GM12878 (cell line): Measurements from ENCODE around the gene APOBEC2. TPM values are rescaled to one million over a fixed set of nuclear protein-coding genes. Genes with fewer than 3 reads are reported as not detected.

ENCODE experiments used
- ATAC-seq: fragments of 200-7000 bp; cut with Tn5 transposase; 3 replicates; pipeline ENCODE4 v1.9.1; 2020; ENCODE audit warnings: mild to moderate bottlenecking, moderate library complexity
- BruUV-seq: library from RNA; stranded (reverse); fragments of 400-500 nt; replicated peaks from 2 replicates; lab custom pipeline; 2021; lab: Mats Ljungman, UMichigan
- CTCF ChIA-PET: fragments of 300-600 bp; sonication (Branson Sonifier 250); formaldehyde crosslinking; extraction: SDS; loops from one replicate; lab custom pipeline; 2021; ENCODE audit warnings: inconsistent platforms; lab: Yijun Ruan, JAX
- POLR2A ChIA-PET: fragments of 350-600 bp; formaldehyde crosslinking; extraction: SDS; loops from one replicate; lab custom pipeline; 2021; ENCODE audit warnings: inconsistent platforms; lab: Charles Lee
- RAD21 ChIA-PET: fragments of 300-600 bp; sonication (Branson Sonifier 250); formaldehyde crosslinking; loops from one replicate; lab custom pipeline; 2023; ENCODE audit warnings: antibody characterized with exemption; ENCODE audit not compliant: unreplicated experiment; lab: Charles Lee
- SMC1A ChIA-PET: fragments of 300-600 bp; sonication (Branson Sonifier 250); formaldehyde crosslinking; loops from one replicate; lab custom pipeline; 2023; ENCODE audit not compliant: unreplicated experiment, uncharacterized antibody; lab: Charles Lee
- DNase-seq: peaks from one replicate; pipeline ENCODE4 v3.0.0-alpha.2; 2011; ENCODE audit warnings: low read depth, low spot score
- FAIRE-seq: peaks from 3 replicates; lab custom pipeline; 2011; peaks lifted over from hg19 to GRCh38; lab: Jason Lieb, UNC
- H2AFZ ChIP-seq: 2 replicates; pipeline ENCODE4 v1.6.0; 2011; ENCODE audit warnings: low read depth, low read length, control low read depth; ENCODE audit not compliant: control insufficient read depth
- H3K27ac ChIP-seq: 2 replicates; pipeline ENCODE4 v1.5.1; 2011; ENCODE audit warnings: control low read depth; ENCODE audit not compliant: control insufficient read depth, insufficient read depth
- H3K27me3 ChIP-seq, 2 experiments: replicated peaks in 1 of 2; 2 replicates each; pipeline versions ENCODE4 v1.6.0 to v1.6.1; 2011; ENCODE audit warnings: low read length in 1 of 2; ENCODE audit not compliant: control insufficient read depth in 2 of 2, insufficient read depth in 2 of 2
- H3K36me3 ChIP-seq, 2 experiments: 2 replicates each; pipeline ENCODE4 v1.5.1; 2011; ENCODE audit warnings: low read length in 1 of 2; ENCODE audit not compliant: control insufficient read depth in 2 of 2, insufficient read depth in 2 of 2
- H3K4me1 ChIP-seq: 2 replicates; pipeline ENCODE4 v1.6.1; 2011; ENCODE audit warnings: mild to moderate bottlenecking, low read length, moderate library complexity, mixed read lengths; ENCODE audit not compliant: control insufficient read depth, insufficient read depth
- H3K4me2 ChIP-seq: 2 replicates; pipeline ENCODE4 v1.6.0; 2011; ENCODE audit warnings: control low read depth; ENCODE audit not compliant: control insufficient read depth, insufficient read depth
- H3K4me3 ChIP-seq: fragments of 200-600 bp; sonication (generic); 2 replicates; pipeline ENCODE4 v1.5.1; 2016
- H3K79me2 ChIP-seq: 2 replicates; pipeline ENCODE4 v1.6.0; 2011; ENCODE audit warnings: low read length; ENCODE audit not compliant: control insufficient read depth, insufficient read depth
- H3K9ac ChIP-seq: 2 replicates; pipeline ENCODE4 v1.8.0; 2011; ENCODE audit warnings: low read length, control low read depth, mixed read lengths; ENCODE audit not compliant: control insufficient read depth, insufficient read depth
- H3K9me3 ChIP-seq: replicated peaks from 3 replicates; pipeline ENCODE4 v1.5.1; 2011; ENCODE audit warnings: mild to moderate bottlenecking, low read length; ENCODE audit not compliant: control insufficient read depth, insufficient read depth
- H4K20me1 ChIP-seq: 2 replicates; pipeline ENCODE4 v1.6.0; 2011; ENCODE audit not compliant: control insufficient read depth, insufficient read depth
- BHLHE40 ChIP-seq, 2 experiments: fragments of 450-650 bp in 1 of 2; IDR thresholded peaks; 2 replicates each; pipeline ENCODE4 v1.6.1; 2011 to 2017; ENCODE audit warnings: low read depth in 2 of 2, borderline replicate concordance in 1 of 2, improper control_type of control experiment in 1 of 2, low read length in 1 of 2, mild to moderate bottlenecking in 1 of 2
- POLR2AphosphoS2 ChIP-seq: IDR thresholded peaks from 2 replicates; pipeline ENCODE4 v1.6.1; 2011; ENCODE audit warnings: low read depth, mild to moderate bottlenecking, low read length, improper control_type of control experiment, moderate library complexity
- WGBS: methylation state at CpG from one replicate; pipeline ENCODE4 v1.1.6; 2016; ENCODE audit warnings: low lambda C conversion rate; ENCODE audit not compliant: insufficient replicate concordance, insufficient coverage; ENCODE audit errors: missing lambda C conversion rate; 5-methylcytosine and 5-hydroxymethylcytosine counted together
- in situ Hi-C: fragments of 300-500 bp; cut with MboI; formaldehyde crosslinking; loops from 9 replicates; pipeline ENCODE4 v1.14.3; 2018; ENCODE audit warnings: mixed read lengths
- intact Hi-C: fragments of 100-400 bp; cut with micrococcal nuclease; formaldehyde crosslinking; loops from one replicate; pipeline ENCODE4 v1.14.2; 2022; ENCODE audit not compliant: unreplicated experiment
- polyA plus RNA-seq, 11 experiments: library from polyadenylated mRNA; depleted of rRNA in 4 of 11; unstranded in 6 of 11; stranded (reverse) in 5 of 11; fragments of >200 nt; fragmentation: Nextera tagmentation in 4 of 11; fragmentation: Illumina TruSeq in 1 of 11; extraction: Ambion mirVana in 4 of 11; extraction: Trizol in 1 of 11; gene quantifications; 1 replicate in 1 of 11; 2 replicates in 10 of 11; pipeline versions ENCODE4 v1.2.1 to v1.2.3, GENCODE V29; 2011 to 2016; ENCODE audit warnings: inconsistent platforms in 2 of 11, missing spikeins in 2 of 11, low read depth in 1 of 11
- total RNA-seq, 4 experiments: library from RNA; depleted of rRNA in 3 of 4; stranded (reverse); fragments of >200 nt in 3 of 4; fragmentation: Illumina TruSeq in 1 of 4; extraction: Trizol in 1 of 4; gene quantifications; 2 replicates each; pipeline versions ENCODE4 v1.2.1 to v1.2.3, GENCODE V29; 2013 to 2021
- TF ChIP-seq, protein P1 (sequence below): fragments of 450-650 bp; IDR thresholded peaks from 2 replicates; pipeline ENCODE4 v1.6.1; 2017; ENCODE audit warnings: low read depth, mild to moderate bottlenecking, moderate library complexity
- TF ChIP-seq, protein P2 (sequence below): fragments of 450-650 bp; IDR thresholded peaks from 2 replicates; pipeline ENCODE4 v1.6.1; 2014; ENCODE audit warnings: mild to moderate bottlenecking
- TF ChIP-seq, protein P3 (sequence below), 3 experiments: IDR thresholded peaks in 2 of 3; conservative IDR thresholded peaks in 1 of 3; 2 replicates each; pipeline ENCODE4 v1.5.1; 2011; ENCODE audit warnings: low read depth in 3 of 3, low read length in 3 of 3, mild to moderate bottlenecking in 3 of 3, control low read depth in 2 of 3, moderate library complexity in 2 of 3, inconsistent platforms in 1 of 3, mixed read lengths in 1 of 3; ENCODE audit not compliant: control insufficient read depth in 2 of 3, insufficient read depth in 1 of 3; ENCODE audit errors: extremely low read depth in 1 of 3

APOBEC2 gene
- total and polyA plus RNA-seq, 10 of the 15 experiments (the other 5 are each of a cell fraction or from before 2014, with no cell fraction given): 0.11 to 1.4 (median 0.87) TPM; not detected in 6

DNA sequence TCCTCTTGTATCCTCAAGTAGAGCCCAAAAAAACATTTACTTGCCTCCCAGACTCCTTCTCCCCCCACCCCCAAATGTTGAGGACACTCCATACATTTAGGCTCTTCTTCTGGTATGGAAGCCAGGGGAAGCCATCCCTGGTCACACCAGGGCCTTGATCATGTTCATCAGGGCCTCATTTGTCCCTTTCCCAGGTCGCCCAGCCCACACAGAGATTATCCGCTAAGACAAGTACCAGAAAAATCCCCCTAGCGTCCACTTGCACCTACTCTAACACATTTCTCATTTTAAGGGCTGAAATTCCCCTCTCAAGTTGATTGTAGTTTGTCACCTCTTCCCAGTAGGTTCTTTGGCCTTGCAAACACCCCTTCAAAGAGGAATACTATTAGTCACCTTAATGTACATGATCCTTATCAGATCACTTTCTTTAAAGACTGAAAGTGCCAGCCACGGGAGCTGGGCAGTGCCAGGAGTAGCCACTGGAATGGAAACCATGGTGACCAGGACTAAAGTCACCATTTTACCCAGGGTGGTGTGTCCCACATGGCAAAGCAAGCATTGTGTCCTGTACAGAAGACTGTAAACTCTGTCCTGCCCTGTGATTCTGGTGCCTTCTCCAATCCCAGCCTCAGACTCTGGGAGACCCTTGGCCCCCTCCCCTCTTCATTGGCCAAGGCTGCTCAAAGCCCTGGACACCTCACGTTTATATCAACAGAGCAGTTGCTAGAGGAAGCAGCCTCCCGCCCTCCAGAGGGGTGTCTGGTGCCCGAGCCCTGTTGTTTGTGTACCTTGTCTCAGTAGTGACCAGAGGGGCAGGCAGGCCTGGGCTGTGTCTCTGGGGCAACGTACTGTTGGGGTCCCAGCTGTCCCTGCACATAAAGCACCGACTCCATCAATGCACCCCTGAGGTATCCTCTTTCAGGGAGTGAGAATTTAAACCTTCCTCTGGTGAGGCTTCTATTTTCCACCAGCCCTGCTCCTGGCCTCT is 5.0 kb upstream of the APOBEC2 start:
- POLR2A ChIA-PET: no interaction called here
- no peak for ATAC-seq
- CTCF ChIA-PET: interaction anchor here (0.8 to 1.1 kb wide), 2 partner anchors 17 to 19 kb away, joined by 3 to 4 read pairs; no protein-coding TSS in a partner anchor
- Histone ChIP-seq H3K27me3 (no peaks in the 10 kb centered on the region), H3K4me3 (no peak overlapping the region), H3K9ac (no peak overlapping the region), H4K20me1 (no peaks in the 10 kb centered on the region), H3K79me2 (no peaks in the 10 kb centered on the region), H3K9me3 (no peaks in the 10 kb centered on the region), H3K36me3 (no peaks in the 10 kb centered on the region), H2AFZ (no peak overlapping the region), H3K4me2 (no peak overlapping the region), H3K27ac (no peak overlapping the region), H3K4me1 (no peaks in the 10 kb centered on the region)
- intact Hi-C loops (no loop called here), in situ Hi-C loops (no loop called here)
- TF ChIP-seq, protein P1, sequence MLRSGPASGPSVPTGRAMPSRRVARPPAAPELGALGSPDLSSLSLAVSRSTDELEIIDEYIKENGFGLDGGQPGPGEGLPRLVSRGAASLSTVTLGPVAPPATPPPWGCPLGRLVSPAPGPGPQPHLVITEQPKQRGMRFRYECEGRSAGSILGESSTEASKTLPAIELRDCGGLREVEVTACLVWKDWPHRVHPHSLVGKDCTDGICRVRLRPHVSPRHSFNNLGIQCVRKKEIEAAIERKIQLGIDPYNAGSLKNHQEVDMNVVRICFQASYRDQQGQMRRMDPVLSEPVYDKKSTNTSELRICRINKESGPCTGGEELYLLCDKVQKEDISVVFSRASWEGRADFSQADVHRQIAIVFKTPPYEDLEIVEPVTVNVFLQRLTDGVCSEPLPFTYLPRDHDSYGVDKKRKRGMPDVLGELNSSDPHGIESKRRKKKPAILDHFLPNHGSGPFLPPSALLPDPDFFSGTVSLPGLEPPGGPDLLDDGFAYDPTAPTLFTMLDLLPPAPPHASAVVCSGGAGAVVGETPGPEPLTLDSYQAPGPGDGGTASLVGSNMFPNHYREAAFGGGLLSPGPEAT: no peak
- TF ChIP-seq BHLHE40 (IDR thresholded peaks at IDR 0.05; ENCODE audit: borderline replicate concordance in 1 of 2, low read depth in 2 of 2, low read length in 1 of 2) (no peak), POLR2AphosphoS2 (no peak)
- TF ChIP-seq, protein P2, sequence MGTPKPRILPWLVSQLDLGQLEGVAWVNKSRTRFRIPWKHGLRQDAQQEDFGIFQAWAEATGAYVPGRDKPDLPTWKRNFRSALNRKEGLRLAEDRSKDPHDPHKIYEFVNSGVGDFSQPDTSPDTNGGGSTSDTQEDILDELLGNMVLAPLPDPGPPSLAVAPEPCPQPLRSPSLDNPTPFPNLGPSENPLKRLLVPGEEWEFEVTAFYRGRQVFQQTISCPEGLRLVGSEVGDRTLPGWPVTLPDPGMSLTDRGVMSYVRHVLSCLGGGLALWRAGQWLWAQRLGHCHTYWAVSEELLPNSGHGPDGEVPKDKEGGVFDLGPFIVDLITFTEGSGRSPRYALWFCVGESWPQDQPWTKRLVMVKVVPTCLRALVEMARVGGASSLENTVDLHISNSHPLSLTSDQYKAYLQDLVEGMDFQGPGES: no peak
- TF ChIP-seq, protein P3, sequence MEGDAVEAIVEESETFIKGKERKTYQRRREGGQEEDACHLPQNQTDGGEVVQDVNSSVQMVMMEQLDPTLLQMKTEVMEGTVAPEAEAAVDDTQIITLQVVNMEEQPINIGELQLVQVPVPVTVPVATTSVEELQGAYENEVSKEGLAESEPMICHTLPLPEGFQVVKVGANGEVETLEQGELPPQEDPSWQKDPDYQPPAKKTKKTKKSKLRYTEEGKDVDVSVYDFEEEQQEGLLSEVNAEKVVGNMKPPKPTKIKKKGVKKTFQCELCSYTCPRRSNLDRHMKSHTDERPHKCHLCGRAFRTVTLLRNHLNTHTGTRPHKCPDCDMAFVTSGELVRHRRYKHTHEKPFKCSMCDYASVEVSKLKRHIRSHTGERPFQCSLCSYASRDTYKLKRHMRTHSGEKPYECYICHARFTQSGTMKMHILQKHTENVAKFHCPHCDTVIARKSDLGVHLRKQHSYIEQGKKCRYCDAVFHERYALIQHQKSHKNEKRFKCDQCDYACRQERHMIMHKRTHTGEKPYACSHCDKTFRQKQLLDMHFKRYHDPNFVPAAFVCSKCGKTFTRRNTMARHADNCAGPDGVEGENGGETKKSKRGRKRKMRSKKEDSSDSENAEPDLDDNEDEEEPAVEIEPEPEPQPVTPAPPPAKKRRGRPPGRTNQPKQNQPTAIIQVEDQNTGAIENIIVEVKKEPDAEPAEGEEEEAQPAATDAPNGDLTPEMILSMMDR (IDR thresholded peaks at IDR 0.05 in 2 of 3, conservative IDR thresholded peaks at IDR 0.05 in 1 of 3; ENCODE audit: control insufficient read depth in 2 of 3, extremely low read depth in 1 of 3, insufficient read depth in 1 of 3, low read depth in 3 of 3, low read length in 3 of 3): no peak
- WGBS: 48% methylated on average over 9 of the region's 9 CpGs
- SMC1A ChIA-PET: no interaction called here
- FAIRE-seq: no peak
- DNase-seq: no peak
- RAD21 ChIA-PET: no interaction called here
- BruUV-seq: no TSS peak
